DND-41 (cell line): ENCODE measurements around the gene ELAC1.

Experiments used
- ATAC-seq: fragments of 200-7000 bp; cut with Tn5 transposase; 3 replicates; pipeline ENCODE4 v1.9.1; 2021; ENCODE audit warnings: low read depth; ENCODE audit not compliant: insufficient read depth
- DNase-seq: peaks from one replicate; pipeline ENCODE4 v3.0.0-alpha.2; 2020
- H2AFZ ChIP-seq: 2 replicates; pipeline ENCODE4 v1.6.0; 2012; ENCODE audit warnings: low read depth, low read length
- H3K27ac ChIP-seq: 2 replicates; pipeline ENCODE4 v1.5.1; 2012; ENCODE audit warnings: low read length, inconsistent platforms
- H3K27me3 ChIP-seq: fragments of 200-600 bp; sonication (generic); 2 replicates; pipeline ENCODE4 v1.6.0; 2012; ENCODE audit warnings: low read length, mild to moderate bottlenecking, inconsistent platforms; ENCODE audit not compliant: insufficient read depth, poor library complexity
- H3K36me3 ChIP-seq: 2 replicates; pipeline ENCODE4 v1.5.1; 2012; ENCODE audit warnings: low read length, inconsistent platforms; ENCODE audit not compliant: insufficient read depth
- H3K4me1 ChIP-seq: 2 replicates; pipeline ENCODE4 v1.5.1; 2012; ENCODE audit warnings: mild to moderate bottlenecking, low read length; ENCODE audit not compliant: insufficient read depth
- H3K4me2 ChIP-seq: 2 replicates; pipeline ENCODE4 v1.6.0; 2012; ENCODE audit warnings: mild to moderate bottlenecking, moderate library complexity, low read length, inconsistent platforms; ENCODE audit not compliant: insufficient read depth
- H3K4me3 ChIP-seq, 2 experiments: fragments of 200-600 bp in 1 of 2; shearing (Covaris generic) in 1 of 2; 2 replicates each; pipeline ENCODE4 v1.5.1; 2012 to 2016; ENCODE audit warnings: inconsistent platforms in 2 of 2, low read length in 2 of 2, mild to moderate bottlenecking in 2 of 2, low read depth in 1 of 2, moderate library complexity in 1 of 2
- H3K79me2 ChIP-seq: 2 replicates; pipeline ENCODE4 v1.6.0; 2012; ENCODE audit warnings: low read length, inconsistent platforms; ENCODE audit not compliant: insufficient read depth
- H3K9ac ChIP-seq: 2 replicates; pipeline ENCODE4 v1.6.0; 2012; ENCODE audit warnings: low read depth, mild to moderate bottlenecking, inconsistent platforms, low read length, moderate library complexity
- H3K9me3 ChIP-seq: 2 replicates; pipeline ENCODE4 v1.5.1; 2012; ENCODE audit warnings: low read length, moderate library complexity, mild to moderate bottlenecking, inconsistent platforms; ENCODE audit not compliant: insufficient read depth, severe bottlenecking
- H4K20me1 ChIP-seq: 2 replicates; pipeline ENCODE4 v1.6.0; 2012; ENCODE audit warnings: low read length; ENCODE audit not compliant: insufficient read depth
- EZH2 ChIP-seq: IDR thresholded peaks from 3 replicates; pipeline ENCODE4 v1.6.1; 2012; ENCODE audit warnings: borderline replicate concordance, low read depth, mild to moderate bottlenecking, moderate library complexity, low read length, inconsistent platforms; ENCODE audit not compliant: severe bottlenecking
- TF ChIP-seq, protein P1 (sequence below): IDR thresholded peaks from 2 replicates; pipeline ENCODE4 v1.5.1; 2012; ENCODE audit warnings: borderline replicate concordance, low read length, moderate library complexity, mild to moderate bottlenecking; ENCODE audit not compliant: poor library complexity, severe bottlenecking; ENCODE audit errors: extremely low read depth

The ELAC1 gene

DNA sequence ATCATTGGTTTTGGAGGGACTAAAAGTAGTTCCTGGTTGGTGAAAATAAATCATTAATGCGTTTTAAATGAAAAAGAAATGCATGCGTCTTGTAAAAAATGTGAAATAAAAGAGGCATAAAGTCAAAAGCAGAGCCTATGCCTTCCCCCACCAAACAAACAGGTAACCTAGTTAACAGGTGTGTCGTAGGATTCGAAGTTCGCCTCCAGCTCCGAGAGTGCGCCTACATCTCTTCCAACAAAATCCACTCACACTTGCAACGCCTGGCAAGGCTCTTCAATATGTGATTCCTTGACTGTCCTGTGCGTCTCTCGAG lies 61.5 kb downstream of the ELAC1 start:
- H3K79me2 ChIP-seq, result peaks cover 86% of the 10 kb centered on the region
- H3K4me3 ChIP-seq, result peak overlapping the region; percentile 61 to 67
- H3K27ac ChIP-seq, result peak overlapping the region; percentile 97
- H3K4me2 ChIP-seq, result peak overlapping the region; percentile 69
- peak overlapping the region; percentile 91 for H3K9ac ChIP-seq
- no peak for DNase-seq
- peaks cover 35% of the 10 kb centered on the region for H3K36me3 ChIP-seq
- peak overlapping the region; percentile 75 for H2AFZ ChIP-seq
- TF ChIP-seq EZH2, result no peak
- TF ChIP-seq, protein P1, sequence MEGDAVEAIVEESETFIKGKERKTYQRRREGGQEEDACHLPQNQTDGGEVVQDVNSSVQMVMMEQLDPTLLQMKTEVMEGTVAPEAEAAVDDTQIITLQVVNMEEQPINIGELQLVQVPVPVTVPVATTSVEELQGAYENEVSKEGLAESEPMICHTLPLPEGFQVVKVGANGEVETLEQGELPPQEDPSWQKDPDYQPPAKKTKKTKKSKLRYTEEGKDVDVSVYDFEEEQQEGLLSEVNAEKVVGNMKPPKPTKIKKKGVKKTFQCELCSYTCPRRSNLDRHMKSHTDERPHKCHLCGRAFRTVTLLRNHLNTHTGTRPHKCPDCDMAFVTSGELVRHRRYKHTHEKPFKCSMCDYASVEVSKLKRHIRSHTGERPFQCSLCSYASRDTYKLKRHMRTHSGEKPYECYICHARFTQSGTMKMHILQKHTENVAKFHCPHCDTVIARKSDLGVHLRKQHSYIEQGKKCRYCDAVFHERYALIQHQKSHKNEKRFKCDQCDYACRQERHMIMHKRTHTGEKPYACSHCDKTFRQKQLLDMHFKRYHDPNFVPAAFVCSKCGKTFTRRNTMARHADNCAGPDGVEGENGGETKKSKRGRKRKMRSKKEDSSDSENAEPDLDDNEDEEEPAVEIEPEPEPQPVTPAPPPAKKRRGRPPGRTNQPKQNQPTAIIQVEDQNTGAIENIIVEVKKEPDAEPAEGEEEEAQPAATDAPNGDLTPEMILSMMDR, result no peak
- no peaks in the 10 kb centered on the region for H3K9me3 ChIP-seq
- H3K27me3 ChIP-seq, result no peaks in the 10 kb centered on the region
- H4K20me1 ChIP-seq, result peaks cover 36% of the 10 kb centered on the region
- ATAC-seq, result no peak
- H3K4me1 ChIP-seq, result peaks cover 68% of the 10 kb centered on the region

DNA sequence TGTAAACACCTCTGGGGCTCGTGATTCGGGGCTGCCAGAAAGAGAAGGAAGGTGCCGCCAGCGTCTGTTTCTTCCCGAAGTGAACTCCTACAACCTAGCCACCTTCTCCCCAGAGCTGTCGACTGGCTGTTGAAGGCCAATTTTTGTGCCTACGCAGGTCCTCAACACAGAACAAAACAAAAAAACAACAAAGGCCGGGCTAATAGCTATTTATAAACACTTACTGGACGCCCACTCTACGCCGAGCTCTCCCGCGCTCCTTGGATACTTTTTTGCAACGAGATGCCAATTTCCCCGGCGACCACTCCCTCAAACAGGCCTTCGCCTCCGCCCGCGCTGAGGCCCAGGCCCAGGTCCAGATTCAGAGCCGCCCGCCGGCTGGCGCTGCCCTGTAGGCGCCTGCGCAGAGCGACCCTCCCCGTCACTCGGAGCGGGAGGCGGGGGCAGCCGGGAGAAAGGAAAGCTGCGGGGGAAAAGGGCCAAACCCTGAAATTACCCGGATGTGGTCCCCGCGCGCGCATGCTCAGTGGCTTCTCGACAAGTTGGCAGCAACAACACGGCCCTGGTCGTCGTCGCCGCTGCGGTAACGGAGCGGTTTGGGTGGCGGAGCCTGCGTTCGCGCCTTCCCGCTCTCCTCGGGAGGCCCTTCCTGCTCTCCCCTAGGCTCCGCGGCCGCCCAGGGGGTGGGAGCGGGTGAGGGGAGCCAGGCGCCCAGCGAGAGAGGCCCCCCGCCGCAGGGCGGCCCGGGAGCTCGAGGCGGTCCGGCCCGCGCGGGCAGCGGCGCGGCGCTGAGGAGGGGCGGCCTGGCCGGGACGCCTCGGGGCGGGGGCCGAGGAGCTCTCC lies 62.1 kb downstream of the ELAC1 start, which contains the start of gene SMAD4:
SMAD4 (plus strand) TSS at position 520 of the 843 bp plus-strand sequence. CDS start 16,834 bp downstream, outside the sequence.
- H3K4me1 ChIP-seq, result peaks cover 73% of the 10 kb centered on the region
- no peak for TF ChIP-seq EZH2
- TF ChIP-seq, protein P1, result no peak
- DNase-seq, result peak; percentile 97
- H4K20me1 ChIP-seq, result peaks cover 42% of the 10 kb centered on the region
- H3K9me3 ChIP-seq, result no peaks in the 10 kb centered on the region
- H3K79me2 ChIP-seq, result peaks cover 92% of the 10 kb centered on the region
- ATAC-seq, result peak; percentile 82
- peak within 1 kb of the TSS; percentile 67 to 81 for H3K4me3 ChIP-seq
- H3K27me3 ChIP-seq, result no peaks in the 10 kb centered on the region
- peak within 1 kb of the TSS; percentile 96 for H3K4me2 ChIP-seq
- H3K27ac ChIP-seq, result peak within 1 kb of the TSS; percentile 97
- peak within 1 kb of the TSS; percentile 89 for H2AFZ ChIP-seq
- H3K9ac ChIP-seq, result peak within 1 kb of the TSS; percentile 91
- H3K36me3 ChIP-seq, result peaks cover 41% of the 10 kb centered on the region

- TF ChIP-seq, protein P1, result no peak
- TF ChIP-seq EZH2, result no peak
- Histone ChIP-seq H3K4me1 (peaks cover 66% of the 10 kb centered on the region), H3K9ac (peak overlapping the region; percentile 91), H2AFZ (peak overlapping the region; percentile 89), H3K4me3 (peak overlapping the region; percentile 67 to 81), H3K79me2 (peaks cover 93% of the 10 kb centered on the region), H3K4me2 (peak overlapping the region; percentile 96), H3K9me3 (no peaks in the 10 kb centered on the region), H4K20me1 (peaks cover 50% of the 10 kb centered on the region), H3K27ac (peak overlapping the region; percentile 97), H3K36me3 (peaks cover 46% of the 10 kb centered on the region), H3K27me3 (no peaks in the 10 kb centered on the region)
- DNase-seq (peak; percentile 72), ATAC-seq (peak; percentile 67)
Measured at GRCh38 chr18:51030537-51031258, 62.9 kb downstream of the ELAC1 start.
